GM23338 (cell line): Measurements from ENCODE around the gene TMEM11.

Source experiments
- CREB1 ChIP-seq: fragments of 250-450 bp; sonication (Bioruptor Pico); IDR thresholded peaks from 2 replicates; pipeline ENCODE4 v1.5.0; 2020; ENCODE audit warnings: low read depth, mild to moderate bottlenecking, moderate library complexity
- CTCF ChIP-seq, 2 experiments: fragments of 200-600 bp in 1 of 2; sonication (generic) in 1 of 2; conservative IDR thresholded peaks; 2 replicates each; pipeline versions ENCODE4 v1.5.1 to v1.6.1; 2016 to 2017; ENCODE audit warnings: antibody characterized with exemption in 2 of 2, low read depth in 2 of 2, mild to moderate bottlenecking in 2 of 2, moderate library complexity in 1 of 2
- ETS1 ChIP-seq: IDR thresholded peaks from 2 replicates; pipeline ENCODE4 v1.6.1; 2016; ENCODE audit warnings: antibody characterized with exemption
- EZH2 ChIP-seq: fragments of 200-600 bp; sonication (generic); IDR thresholded peaks from one replicate; pipeline ENCODE4 v1.8.0; 2017; ENCODE audit warnings: antibody characterized with exemption, mild to moderate bottlenecking, low read depth; ENCODE audit not compliant: unreplicated experiment
- EZH2phosphoT487 ChIP-seq: fragments of 200-600 bp; sonication (generic); IDR thresholded peaks from one replicate; pipeline ENCODE4 v1.8.1; 2018; ENCODE audit warnings: antibody characterized with exemption; ENCODE audit not compliant: unreplicated experiment
- JUNB ChIP-seq: IDR thresholded peaks from one replicate; pipeline ENCODE4 v1.6.1; 2016; ENCODE audit warnings: antibody characterized with exemption; ENCODE audit not compliant: unreplicated experiment
- NANOG ChIP-seq: IDR thresholded peaks from 2 replicates; pipeline ENCODE4 v1.6.1; 2016; ENCODE audit warnings: antibody characterized with exemption, borderline replicate concordance
- POLR2AphosphoS5 ChIP-seq: IDR thresholded peaks from 2 replicates; pipeline ENCODE4 v1.6.1; 2016; ENCODE audit warnings: antibody characterized with exemption, low read depth
- REST ChIP-seq: IDR thresholded peaks from one replicate; pipeline ENCODE4 v1.6.1; 2018; ENCODE audit warnings: antibody characterized with exemption; ENCODE audit not compliant: unreplicated experiment
- STAT1 ChIP-seq: IDR thresholded peaks from one replicate; pipeline ENCODE4 v1.6.1; 2016; ENCODE audit warnings: antibody characterized with exemption; ENCODE audit not compliant: unreplicated experiment
- ZNF331 ChIP-seq: fragments of 250-450 bp; sonication (Bioruptor Pico); IDR thresholded peaks from 2 replicates; pipeline ENCODE4 v1.5.0; 2020; ENCODE audit warnings: low read depth, mild to moderate bottlenecking, moderate library complexity
- ZNF462 ChIP-seq: fragments of 250-450 bp; sonication (Bioruptor Pico); IDR thresholded peaks from 2 replicates; pipeline ENCODE4 v1.5.0; 2020; ENCODE audit warnings: mild to moderate bottlenecking, moderate library complexity

- TF ChIP-seq CTCF (conservative IDR thresholded peaks at IDR 0.05; ENCODE audit: low read depth in 2 of 2) (no peak), POLR2AphosphoS5 (no peak; the same call in 1 of the 2 replicates), EZH2 (no peak), EZH2phosphoT487 (no peak), REST (no peak), ZNF331 (no peak), CREB1 (CRISPR knock-in tag) (no peak), ETS1 (no peak), NANOG (no peak), ZNF462 (CRISPR knock-in tag) (no peak), JUNB (no peak), STAT1 (no peak)
These were observed 998 bp upstream of the TMEM11 start for GRCh38 chr17:21214777-21215541.
